IPS-18c (cell line): Measurements from ENCODE around the gene MIDN.
A peak's percentile ranks its signal among the peaks of the same experiment; 100 is the strongest.

ENCODE experiments used
- H3K4me3 ChIP-seq: 2 replicates; pipeline ENCODE4 v1.7.0; 2013; ENCODE audit warnings: low read depth, mild to moderate bottlenecking, low read length, moderate library complexity; ENCODE audit not compliant: insufficient read depth
- H3K9me3 ChIP-seq: one replicate; pipeline ENCODE4 v1.6.1; 2013; ENCODE audit warnings: mild to moderate bottlenecking, low read length, moderate library complexity; ENCODE audit not compliant: control insufficient read depth, insufficient read depth

MIDN gene

DNA sequence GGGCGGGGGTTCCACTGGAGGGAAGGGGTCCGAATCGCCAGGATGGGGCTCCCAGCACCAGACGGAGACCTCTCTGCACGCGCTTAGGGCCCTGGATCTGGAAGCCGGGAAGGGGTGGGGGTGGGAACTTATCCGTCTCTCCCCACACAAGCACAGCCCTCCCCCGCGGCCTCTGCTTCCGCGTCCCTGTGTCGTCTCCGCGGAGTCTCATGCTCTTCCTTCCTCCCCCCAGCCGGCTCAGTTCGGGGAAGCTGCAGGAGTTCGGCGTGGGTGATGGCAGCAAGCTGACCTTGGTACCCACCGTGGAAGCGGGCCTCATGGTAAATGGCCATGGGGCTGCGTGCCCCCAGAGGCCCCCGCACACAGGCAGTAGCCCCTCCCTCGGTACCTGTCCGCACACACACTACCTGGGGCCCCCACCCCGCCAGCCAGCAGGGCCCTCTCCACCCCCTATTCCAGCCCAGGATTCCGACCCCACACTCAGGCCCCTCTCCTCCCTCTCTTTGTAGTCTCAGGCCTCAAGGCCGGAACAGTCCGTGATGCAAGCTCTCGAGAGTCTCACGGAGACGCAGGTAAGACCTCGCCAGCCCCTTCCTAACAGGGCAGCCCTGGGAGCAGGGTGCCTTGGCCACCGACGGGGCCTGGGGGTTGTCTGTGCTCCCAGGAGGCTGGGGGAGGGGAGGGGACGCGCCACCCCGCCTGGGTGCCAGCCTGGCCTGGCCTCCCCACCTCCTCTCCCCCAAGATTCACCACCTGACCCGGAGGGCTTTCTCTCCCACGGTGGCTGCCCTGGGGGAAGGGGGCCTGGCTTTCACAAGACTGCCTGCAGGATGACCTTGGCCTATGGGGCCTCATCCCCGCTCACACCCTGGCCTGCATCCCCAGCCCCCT is 3.2 kb downstream of the MIDN start:
- H3K4me3 ChIP-seq, result peak overlapping the region; percentile 84
- peaks cover 2% of the 10 kb centered on the region for H3K9me3 ChIP-seq

DNA sequence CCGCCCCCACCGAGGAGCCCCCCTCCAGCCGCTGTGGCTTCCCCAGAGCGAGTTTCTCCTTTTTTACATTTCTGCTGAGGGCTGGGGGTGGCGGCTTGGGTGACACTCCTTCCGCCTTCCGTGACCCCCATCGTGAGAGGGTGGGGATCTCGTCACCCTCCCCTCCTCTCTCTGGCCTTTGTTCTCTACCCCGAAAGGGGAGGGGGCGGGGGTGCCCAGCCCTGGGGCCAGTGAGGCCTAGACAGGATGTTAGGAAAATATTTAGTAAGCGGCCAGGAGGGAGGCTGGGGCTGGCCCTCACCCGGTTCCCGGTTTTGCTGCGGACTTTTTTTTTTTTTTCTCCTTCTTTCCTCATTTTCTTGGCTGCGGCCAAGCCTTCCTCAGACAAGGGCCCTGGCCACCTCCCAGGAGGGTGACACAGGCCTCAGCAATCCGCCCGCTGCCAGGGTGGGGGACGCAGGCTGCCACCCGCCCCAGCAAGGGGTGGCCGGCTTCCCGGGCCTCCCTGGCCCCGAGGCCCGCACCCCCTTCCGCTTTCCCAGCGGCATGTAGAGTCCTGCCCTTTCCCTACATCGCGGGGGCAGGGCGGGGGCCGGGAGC is 3.9 kb downstream of the MIDN start:
- Histone ChIP-seq H3K4me3 (peak overlapping the region; percentile 84), H3K9me3 (peaks cover 3% of the 10 kb centered on the region)

DNA sequence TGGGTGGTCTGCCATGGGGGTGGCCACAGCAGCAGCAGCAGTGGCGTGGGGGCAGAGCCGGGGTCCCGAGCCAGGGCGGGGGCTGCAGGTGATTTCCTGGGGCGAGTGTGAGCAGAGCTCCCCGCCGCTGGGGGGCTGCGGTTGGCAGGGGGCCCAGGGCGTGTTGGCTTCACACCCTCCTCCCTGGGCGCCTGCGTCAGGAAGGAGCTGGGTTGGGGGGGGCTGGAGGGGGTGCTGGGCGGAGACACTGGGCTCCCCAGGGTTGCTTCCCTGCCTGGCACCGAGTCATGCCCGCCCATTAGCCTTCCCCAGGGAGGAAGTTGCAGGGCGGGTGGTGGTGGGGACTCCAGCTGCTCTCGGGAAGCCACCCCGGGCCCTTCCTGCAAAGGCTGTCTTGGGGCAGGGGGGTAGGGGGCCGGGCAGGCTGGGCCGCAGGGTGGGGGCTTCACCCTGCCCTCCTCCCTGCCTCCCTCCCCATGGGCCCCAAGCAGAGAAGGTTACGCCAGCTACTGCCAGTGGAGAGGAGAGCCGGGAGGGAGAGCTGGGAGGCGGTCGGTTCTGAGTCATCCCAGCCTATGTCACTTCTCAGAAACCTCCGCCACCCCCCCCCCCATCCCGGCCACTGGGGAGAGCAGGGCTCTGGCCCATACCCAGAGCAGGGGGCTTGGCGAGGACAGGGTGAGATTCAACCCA is 4.6 kb downstream of the MIDN start:
- peak overlapping the region; percentile 84; the same call in 1 of the 2 replicates for H3K4me3 ChIP-seq
- H3K9me3 ChIP-seq, result peaks cover 4% of the 10 kb centered on the region

DNA sequence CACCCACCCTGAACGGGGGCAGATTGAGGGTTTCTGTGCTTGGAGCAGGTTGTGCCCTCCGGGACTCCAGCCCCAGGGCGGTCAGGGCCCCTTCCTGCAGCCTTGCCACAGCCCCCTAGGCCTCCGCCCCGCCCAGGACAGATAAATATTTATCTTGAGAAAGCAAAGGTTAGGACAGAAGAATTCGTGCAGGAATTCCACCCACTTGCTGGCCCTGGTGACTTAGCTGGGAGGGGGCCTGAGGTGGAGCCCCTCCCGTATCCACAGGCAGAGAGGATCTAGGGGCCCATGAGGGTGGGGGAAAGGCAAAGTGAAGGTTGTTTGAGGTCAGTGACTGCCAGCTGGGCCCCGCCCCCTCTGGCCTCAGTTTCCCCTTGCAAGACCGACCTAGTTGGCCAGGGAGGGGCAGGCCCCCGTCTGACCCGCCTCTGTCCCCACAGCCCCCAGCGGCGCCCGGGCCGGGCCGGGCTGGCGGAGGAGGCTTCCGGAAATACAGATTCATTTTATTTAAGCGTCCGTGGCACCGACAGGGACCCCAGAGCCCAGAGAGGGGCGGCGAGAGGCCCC is 5.2 kb downstream of the MIDN start:
- H3K4me3 ChIP-seq, result no peak overlapping the region

DNA sequence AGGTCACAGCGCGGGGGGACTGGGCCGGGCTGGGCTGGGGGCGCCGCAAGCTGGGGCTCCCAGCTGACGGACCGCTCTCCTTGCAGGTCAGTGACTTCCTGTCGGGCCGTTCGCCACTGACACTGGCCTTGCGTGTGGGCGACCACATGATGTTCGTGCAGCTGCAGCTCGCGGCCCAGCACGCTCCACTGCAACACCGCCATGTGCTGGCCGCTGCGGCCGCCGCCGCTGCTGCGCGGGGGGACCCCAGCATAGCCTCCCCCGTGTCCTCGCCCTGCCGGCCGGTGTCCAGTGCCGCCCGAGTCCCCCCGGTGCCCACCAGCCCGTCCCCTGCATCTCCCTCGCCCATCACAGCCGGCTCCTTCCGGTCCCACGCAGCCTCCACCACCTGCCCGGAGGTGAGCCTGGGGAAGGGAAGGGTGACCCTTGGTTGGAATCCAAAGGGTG is 5.7 kb downstream of the MIDN start:
- no peak overlapping the region for H3K4me3 ChIP-seq
- peaks cover 6% of the 10 kb centered on the region for H3K9me3 ChIP-seq

More for the DNA sequence above, 5.2 kb downstream of the MIDN start:
- peaks cover 4% of the 10 kb centered on the region for H3K9me3 ChIP-seq

DNA sequence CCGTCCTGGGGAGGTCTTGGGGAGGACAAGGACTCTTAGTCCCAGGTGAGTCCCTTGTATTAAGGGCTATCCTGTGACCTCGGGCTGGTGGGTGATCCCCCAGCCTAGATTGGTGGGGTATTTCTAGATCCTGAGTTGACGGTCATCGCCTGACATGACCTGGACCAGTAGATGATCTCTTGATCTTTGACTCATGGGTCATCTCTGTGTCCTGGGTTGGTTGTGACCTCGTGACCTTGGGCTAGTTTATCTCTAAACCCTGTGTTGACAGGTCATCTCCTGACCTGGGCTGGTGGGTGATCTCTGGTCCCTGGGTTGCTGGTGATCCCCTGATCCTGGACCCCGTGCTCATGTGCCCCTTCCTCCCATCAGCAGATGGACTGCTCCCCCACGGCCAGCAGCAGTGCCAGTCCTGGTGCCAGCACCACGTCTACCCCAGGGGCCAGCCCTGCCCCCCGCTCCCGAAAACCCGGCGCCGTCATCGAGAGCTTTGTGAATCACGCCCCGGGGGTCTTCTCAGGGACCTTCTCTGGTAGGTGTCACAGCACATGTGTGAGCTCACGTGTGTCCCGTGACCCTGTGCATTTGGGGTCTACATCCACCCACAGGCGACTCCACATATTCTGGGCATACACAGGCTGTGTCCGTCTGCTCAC is 6.3 kb downstream of the MIDN start:
- no peak overlapping the region for H3K4me3 ChIP-seq
- H3K9me3 ChIP-seq, result peaks cover 4% of the 10 kb centered on the region

DNA sequence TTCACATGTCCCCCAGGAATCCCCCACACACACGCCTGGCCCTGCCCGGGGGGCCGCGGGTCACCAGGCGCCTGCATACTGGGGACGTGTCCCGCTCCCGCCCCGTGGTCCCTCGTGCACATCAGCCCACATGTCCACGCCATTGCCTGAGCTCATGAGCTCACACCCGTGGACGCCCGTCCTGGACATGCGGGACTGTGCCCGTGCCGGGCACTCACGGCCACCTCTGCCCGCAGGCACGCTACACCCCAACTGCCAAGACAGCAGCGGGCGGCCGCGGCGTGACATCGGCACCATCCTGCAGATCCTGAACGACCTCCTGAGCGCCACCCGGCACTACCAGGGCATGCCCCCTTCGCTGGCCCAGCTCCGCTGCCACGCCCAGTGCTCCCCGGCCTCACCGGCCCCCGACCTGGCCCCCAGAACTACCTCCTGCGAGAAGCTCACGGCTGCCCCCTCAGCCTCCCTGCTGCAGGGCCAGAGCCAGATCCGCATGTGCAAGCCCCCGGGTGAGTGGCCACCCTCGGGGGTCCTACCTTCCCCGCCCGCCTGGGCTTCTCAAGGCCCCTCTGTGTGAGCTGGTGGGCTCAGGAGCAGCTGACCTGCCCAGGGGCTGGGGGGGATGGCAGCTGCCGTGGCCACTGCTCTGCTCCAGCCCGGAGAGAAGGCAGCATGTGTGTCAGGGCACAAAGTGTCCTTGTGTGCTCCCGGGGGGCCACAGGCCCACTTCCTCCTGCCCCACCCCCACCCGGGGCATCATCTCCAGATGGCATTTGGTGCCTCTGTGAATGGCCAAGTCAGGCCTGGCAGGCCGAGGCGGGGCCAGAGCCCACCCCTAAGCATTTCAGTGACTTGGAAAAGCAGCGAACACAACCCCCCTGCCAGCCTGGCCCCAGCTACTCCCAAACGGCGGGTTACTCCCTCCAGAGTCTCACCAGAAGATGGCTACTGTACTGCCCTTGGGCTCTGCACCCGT is 7.1 kb downstream of the MIDN start:
- peaks cover 4% of the 10 kb centered on the region for H3K9me3 ChIP-seq
- H3K4me3 ChIP-seq, result no peak overlapping the region

DNA sequence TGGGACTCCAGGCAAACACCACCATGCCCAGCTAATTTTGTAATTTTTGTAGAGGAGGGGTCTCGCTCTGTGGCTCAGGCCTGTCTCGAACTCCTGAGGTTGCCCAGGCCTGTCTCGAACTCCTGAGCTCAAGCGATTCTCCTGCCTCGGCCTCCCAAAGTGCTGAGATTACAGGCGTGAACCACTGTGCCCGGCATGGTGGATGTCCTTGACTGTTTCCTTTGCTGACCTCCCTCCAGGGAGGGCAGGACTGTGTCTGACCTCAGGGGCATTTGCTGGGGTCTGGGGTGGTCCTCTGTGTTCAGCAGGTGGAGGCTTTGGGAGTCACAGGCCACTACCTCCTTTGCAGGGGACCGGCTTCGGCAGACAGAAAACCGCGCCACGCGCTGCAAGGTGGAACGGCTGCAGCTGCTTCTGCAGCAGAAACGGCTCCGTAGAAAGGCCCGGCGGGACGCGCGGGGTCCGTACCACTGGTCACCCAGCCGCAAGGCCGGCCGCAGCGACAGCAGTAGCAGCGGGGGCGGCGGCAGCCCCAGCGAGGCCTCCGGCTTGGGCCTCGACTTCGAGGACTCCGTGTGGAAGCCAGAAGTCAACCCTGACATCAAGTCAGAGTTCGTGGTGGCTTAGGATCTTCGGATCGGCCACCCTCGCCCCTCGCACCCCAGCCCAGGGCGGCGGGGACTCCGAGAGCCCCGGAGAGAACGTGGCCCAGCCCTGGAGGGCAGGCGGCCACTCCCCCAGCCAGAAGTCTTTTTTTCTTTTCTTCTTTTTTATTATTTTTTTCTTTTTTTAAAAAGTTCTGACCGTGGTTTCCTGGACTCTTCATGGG is 8.5 kb downstream of the MIDN start:
- peaks cover 4% of the 10 kb centered on the region for H3K9me3 ChIP-seq
- no peak overlapping the region for H3K4me3 ChIP-seq

DNA sequence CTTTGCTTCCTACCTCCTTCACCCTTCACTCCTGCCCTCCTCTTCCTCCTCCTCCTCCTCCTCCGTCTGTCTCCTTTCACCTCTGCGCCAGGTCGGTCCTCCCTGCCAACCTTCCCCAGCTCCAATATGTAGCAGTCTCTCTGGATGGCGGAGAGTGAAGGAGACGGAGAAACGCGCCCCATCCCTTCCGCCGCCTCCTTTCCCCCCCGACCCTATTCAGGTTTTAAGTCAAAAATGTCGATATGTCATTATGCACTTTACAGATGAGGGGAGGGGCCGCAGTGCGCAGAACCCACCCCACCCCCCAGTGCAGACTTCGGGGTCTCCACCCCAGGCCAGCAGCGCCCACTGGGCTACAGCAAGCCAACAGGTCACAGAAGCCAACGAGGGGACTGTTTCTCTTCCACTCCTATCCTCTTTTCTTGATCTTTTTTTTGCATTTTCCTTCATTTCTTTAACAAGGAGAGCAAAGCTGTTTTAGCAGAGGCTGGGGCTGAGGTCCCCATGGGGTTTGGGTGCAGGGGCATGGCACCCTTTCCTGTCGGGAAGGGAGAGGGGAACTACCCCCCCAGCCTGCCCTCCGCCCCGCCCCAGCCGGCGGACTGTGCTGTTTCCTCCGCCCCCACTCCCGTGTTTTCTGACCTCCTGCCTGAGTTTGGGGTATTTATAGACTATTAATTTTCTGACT is 9.2 kb downstream of the MIDN start:
- Histone ChIP-seq H3K4me3 (no peak overlapping the region), H3K9me3 (peaks cover 4% of the 10 kb centered on the region)

DNA sequence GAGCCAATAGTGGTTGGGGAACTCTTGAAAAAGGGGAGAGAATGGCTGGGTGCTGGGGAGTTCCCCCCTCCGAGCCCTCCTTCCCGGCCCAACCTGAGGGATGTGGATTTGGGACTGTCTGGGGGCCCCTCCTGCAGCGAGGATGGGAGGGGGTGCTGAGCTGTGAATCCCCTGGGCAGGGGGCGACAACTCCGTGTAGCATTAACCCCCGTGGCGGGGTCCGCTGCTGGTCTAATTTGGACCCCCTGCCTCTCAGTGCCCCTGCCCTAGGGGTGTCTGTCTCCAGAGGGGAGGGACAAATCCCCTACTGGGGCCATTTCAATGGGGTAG is 9.7 kb downstream of the MIDN start:
- peaks cover 4% of the 10 kb centered on the region for H3K9me3 ChIP-seq
- no peak overlapping the region for H3K4me3 ChIP-seq

DNA sequence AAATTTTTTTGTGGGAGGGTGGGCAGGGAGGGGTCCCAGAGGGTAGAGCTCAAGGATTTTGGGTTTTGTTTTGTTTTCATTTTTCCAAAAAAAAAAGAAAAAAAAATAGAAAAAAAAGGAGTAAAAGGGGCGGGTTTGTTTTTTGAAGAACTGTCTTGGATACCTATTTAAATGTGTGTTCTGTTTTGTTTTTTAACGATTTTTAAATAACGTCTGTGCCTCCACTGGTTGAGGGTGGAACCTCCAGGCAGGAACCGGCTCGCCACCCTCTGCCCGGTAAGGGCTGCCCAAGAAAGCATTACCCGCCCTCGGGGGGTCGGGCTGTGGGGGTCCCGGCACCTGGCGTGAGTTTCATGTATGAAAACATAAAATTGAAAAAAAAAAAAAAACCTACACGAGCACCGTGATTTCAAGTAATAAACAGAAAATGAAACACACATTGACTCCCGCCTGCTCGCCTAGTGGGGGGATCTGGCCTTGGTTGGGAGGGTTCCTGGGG is 10.4 kb downstream of the MIDN start:
- H3K4me3 ChIP-seq, result no peak overlapping the region
- peaks cover 4% of the 10 kb centered on the region for H3K9me3 ChIP-seq

DNA sequence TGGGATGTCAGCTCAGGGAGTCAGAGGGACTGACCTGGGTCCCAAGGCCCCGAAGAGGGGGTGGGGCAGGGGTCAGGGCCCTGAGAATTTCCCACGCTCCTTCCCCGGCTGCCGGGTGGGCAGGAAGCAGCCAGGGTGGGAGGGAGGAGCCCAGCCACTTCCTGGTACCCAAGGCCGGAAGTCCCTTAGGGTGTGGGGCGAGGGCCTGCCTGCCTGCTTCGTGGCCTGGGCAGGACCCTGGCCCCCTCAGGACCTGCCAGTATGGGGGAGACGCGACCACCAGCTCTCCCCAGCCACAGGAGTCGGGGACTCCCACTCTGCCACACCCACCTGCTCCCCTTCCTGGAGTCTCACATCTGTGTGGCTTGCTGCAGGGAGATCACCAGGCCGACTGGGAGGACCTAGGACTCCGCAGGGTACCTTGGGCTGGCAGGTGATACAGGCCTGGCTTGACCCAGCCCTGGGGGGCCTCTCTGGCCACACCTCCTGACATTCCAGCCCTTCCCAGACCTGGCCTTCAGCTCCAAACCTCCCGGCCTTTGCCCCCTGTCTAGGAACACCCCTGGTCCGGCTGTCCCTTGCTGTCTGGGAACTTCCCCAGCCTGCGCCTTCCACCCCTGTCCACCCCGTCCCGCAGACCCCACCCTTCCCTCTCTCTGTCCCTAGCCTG is 11.0 kb downstream of the MIDN start:
- peak overlapping the region; percentile 28; the same call in 1 of the 2 replicates for H3K4me3 ChIP-seq

DNA sequence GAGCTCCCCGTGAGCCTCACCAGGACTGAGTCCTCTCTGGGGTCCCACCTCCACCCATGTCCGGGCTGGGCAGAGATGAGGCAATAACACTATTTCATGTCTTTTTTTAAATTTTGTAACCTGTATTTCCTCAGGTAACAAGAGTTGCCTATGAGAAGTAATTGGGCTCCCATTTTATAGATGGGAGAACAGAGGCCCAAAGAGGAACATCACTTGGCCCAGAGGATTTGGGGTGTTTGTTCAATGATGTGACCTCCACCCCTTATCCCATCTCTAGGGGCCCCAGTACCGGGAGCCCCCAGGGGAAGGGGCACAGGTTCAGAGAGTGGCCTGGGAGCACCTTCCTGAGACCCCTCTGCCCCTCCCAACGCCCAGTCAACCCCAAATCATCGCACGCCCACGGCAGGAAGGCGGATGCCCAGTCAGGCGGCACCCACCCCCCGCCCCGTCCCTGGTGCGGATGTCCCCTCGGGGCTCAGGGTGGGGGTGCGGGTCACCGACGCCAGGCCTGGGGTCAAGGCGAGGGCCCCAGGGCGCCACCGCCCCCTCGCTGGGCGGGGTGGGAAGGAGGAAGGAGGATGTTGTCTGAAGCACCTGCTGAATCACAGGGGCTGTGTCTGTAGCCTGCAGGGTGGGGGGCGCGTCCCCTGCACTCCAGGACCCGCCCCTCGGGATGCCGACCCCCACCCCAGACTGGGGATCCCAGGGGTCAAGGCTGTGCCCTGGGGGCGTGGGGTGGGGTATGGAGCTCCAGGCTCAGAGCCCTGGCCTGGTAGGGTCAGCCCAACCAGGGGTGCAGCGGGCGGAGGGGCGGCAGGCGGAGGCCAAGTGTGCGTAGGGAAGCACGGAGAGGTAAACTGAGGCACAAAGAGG is 11.7 kb downstream of the MIDN start:
- Histone ChIP-seq H3K4me3 (peak overlapping the region; percentile 38; the same call in 1 of the 2 replicates), H3K9me3 (peaks cover 4% of the 10 kb centered on the region)

More for the DNA sequence above, 11.0 kb downstream of the MIDN start:
- peaks cover 4% of the 10 kb centered on the region for H3K9me3 ChIP-seq
